Endothelial cell of umbilical vein (primary cell): Measurements from ENCODE around the gene LYPD1.

Experiments used
- EZH2 ChIP-seq: IDR thresholded peaks from 2 replicates; pipeline ENCODE4 v1.6.1; 2012; ENCODE audit warnings: borderline replicate concordance, low read depth, mild to moderate bottlenecking, moderate library complexity, low read length, inconsistent platforms; ENCODE audit not compliant: severe bottlenecking
- FOS ChIP-seq: IDR thresholded peaks from 2 replicates; pipeline ENCODE4 v1.6.1; 2011; ENCODE audit warnings: mild to moderate bottlenecking, low read length, moderate library complexity, borderline replicate concordance; ENCODE audit not compliant: insufficient read depth
- JUN ChIP-seq: IDR thresholded peaks from 2 replicates; pipeline ENCODE4 v1.6.1; 2011; ENCODE audit warnings: borderline replicate concordance, low read depth; ENCODE audit not compliant: insufficient read length, insufficient read depth
- MYC ChIP-seq: IDR thresholded peaks from one replicate; pipeline ENCODE4 v1.6.1; 2011; ENCODE audit warnings: mild to moderate bottlenecking, low read depth, low read length
- POLR2A ChIP-seq: IDR thresholded peaks from 2 replicates; pipeline ENCODE4 v1.6.1; 2012; ENCODE audit warnings: low read depth, mild to moderate bottlenecking, control low read depth, low read length
- POLR2AphosphoS5 ChIP-seq: IDR thresholded peaks from 2 replicates; pipeline ENCODE4 v1.6.1; 2012; ENCODE audit warnings: low read depth, mild to moderate bottlenecking, control low read depth, low read length, moderate library complexity; ENCODE audit not compliant: insufficient read depth
- TF ChIP-seq, protein P1 (sequence below), 2 donors: IDR thresholded peaks; 1 replicate in 1 of 2; 2 replicates in 1 of 2; pipeline ENCODE4 v1.5.1; 2011; ENCODE audit warnings: low read length in 2 of 2, mild to moderate bottlenecking in 2 of 2, moderate library complexity in 2 of 2, control low read depth in 1 of 2, inconsistent platforms in 1 of 2, low read depth in 1 of 2; ENCODE audit not compliant: insufficient read depth in 1 of 2; ENCODE audit errors: extremely low read depth in 1 of 2
- TF ChIP-seq, protein P2 (sequence below): IDR thresholded peaks from 2 replicates; pipeline ENCODE4 v1.6.1; 2011; ENCODE audit not compliant: insufficient read depth, insufficient read length

DNA sequence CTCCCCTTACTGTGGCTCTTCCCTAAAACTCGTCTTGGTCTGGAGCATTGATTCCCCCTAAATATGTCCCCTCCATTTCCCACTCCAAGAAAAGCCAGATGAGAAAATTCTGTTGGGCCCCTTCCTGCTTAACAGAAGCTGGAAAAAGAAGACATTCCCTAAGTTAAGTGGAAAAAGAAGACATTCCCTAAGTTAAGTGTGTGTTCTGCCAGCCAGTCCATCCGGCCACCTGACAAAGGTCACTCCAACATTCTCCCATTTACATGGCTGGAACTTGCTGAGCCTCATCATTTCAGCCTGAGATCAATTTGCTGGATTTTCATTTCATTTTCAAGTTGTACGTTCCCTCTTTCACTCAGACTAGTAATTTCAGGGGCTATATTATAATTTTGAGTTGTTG is 52.0 kb downstream of the LYPD1 start:
- TF ChIP-seq EZH2: no peak
- TF ChIP-seq POLR2A: no peak
- TF ChIP-seq, protein P1, sequence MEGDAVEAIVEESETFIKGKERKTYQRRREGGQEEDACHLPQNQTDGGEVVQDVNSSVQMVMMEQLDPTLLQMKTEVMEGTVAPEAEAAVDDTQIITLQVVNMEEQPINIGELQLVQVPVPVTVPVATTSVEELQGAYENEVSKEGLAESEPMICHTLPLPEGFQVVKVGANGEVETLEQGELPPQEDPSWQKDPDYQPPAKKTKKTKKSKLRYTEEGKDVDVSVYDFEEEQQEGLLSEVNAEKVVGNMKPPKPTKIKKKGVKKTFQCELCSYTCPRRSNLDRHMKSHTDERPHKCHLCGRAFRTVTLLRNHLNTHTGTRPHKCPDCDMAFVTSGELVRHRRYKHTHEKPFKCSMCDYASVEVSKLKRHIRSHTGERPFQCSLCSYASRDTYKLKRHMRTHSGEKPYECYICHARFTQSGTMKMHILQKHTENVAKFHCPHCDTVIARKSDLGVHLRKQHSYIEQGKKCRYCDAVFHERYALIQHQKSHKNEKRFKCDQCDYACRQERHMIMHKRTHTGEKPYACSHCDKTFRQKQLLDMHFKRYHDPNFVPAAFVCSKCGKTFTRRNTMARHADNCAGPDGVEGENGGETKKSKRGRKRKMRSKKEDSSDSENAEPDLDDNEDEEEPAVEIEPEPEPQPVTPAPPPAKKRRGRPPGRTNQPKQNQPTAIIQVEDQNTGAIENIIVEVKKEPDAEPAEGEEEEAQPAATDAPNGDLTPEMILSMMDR (IDR thresholded peaks at IDR 0.05; ENCODE audit: extremely low read depth in 1 of 2, insufficient read depth in 1 of 2, low read depth in 1 of 2, low read length in 2 of 2): no peak
- TF ChIP-seq POLR2AphosphoS5: no peak
- no peak for TF ChIP-seq JUN
- TF ChIP-seq, protein P2, sequence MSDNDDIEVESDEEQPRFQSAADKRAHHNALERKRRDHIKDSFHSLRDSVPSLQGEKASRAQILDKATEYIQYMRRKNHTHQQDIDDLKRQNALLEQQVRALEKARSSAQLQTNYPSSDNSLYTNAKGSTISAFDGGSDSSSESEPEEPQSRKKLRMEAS: no peak
- no peak for TF ChIP-seq FOS
- no peak for TF ChIP-seq MYC
